DMS53 (cell line): ENCODE results near the gene SIRT7.

Source experiments
- DNase-seq: peaks from one replicate; lab custom pipeline; 2025; lab: John Stamatoyannopoulos, UW

SIRT7 gene

DNA sequence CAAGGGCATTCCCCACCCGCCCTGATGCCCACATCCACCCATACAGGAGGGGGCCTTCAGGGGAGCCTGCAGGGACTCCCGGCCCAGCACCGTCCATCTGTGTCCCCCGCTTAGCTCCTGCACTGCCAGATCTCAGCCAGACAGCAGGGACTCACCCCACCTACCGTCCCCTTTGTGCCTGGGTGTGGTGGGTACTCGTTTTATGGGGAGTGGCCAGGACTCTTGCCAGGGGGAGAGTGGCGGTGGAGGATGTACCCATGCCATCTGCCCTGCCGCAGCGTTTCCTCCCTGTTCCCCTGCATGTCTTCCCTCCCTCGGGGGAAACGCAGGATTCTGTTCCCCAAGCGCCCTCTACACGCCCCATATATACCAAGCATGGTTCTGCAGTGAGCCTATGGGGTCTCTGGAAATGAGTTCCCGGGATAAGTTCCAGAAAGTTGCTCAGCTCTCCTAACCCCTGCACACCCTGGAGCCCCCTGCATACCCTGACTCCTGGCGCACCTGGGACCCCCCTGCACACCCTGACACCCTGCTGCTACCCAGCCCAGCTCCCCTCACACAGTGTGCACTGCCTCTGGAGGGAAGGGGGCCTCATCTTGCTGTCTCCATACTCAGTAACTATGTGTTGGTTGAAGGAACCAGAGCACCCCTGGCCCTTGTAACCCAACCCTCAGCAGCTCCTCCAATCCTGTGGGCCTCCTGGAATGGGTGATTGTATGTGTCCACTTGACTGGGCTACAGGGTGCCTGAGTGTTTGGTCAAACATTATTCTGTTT, 13.8 kb upstream of the SIRT7 start:
- no peak for DNase-seq

DNA sequence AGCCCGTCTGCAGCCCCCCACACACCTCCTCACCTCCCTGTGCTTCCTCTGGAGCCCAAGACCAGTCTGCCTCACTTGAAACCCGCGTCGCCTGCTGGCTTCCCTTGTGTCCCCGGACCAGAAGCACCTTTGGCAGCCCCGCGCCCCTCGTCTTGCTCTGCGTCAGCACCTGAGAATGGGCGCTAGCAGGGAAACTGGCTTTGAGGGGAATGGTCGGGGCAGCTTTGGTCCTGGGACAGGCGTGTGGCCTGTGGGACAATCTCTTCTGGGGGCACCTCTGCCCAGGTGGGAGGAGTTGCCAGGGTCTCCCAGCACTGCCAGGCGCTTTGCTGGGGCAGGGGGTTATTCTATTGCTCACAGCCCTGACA, 13.2 kb upstream of the SIRT7 start:
- DNase-seq, result no peak

DNA sequence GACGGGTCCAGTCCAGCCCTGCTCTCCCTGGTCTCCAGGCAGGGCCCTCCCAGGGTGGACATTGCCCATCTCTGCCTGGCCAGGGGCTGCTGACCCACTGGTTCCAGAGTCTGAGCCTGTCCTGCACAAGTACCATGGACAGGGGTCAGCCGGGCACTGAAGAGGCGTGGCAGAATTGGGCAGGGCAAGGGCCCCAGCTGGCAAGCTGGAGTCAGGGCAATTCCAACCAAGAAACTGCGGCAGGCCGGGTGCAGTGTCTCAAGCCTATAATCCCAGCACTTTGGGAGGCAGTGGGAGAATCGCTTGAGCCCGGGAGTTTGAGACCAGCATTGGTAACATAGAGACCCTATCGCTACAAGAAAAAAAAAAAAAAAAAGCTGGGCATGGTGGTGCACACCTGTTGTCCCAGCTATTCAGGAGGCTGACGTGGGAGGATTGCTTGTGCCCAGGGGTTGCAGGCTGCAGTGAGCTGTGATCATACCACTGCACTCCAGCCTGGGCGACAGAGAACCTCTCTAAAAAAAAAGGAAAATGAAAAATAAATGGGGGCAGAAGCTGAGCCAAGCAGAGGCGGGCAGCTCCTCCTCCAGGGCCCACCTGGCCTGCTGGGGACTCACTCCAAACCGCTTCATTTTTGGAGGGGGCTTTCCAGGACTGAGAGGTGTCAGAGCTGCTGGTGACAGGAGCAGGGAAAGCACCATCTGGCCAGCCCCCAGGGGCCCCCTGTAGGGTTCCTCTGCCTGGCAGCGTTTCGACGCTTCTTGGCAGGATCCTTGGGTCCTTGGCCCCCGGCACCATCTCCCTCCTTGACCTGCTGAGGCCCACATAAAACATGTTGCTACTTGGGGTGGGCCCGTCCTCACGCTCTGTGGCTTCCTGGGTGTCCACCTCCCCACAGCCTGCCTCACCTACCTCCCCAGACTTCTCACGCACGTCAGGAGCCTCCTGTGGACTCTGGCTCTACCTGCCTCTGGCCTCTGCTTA, 12.5 kb upstream of the SIRT7 start:
- DNase-seq, result no peak

DNA sequence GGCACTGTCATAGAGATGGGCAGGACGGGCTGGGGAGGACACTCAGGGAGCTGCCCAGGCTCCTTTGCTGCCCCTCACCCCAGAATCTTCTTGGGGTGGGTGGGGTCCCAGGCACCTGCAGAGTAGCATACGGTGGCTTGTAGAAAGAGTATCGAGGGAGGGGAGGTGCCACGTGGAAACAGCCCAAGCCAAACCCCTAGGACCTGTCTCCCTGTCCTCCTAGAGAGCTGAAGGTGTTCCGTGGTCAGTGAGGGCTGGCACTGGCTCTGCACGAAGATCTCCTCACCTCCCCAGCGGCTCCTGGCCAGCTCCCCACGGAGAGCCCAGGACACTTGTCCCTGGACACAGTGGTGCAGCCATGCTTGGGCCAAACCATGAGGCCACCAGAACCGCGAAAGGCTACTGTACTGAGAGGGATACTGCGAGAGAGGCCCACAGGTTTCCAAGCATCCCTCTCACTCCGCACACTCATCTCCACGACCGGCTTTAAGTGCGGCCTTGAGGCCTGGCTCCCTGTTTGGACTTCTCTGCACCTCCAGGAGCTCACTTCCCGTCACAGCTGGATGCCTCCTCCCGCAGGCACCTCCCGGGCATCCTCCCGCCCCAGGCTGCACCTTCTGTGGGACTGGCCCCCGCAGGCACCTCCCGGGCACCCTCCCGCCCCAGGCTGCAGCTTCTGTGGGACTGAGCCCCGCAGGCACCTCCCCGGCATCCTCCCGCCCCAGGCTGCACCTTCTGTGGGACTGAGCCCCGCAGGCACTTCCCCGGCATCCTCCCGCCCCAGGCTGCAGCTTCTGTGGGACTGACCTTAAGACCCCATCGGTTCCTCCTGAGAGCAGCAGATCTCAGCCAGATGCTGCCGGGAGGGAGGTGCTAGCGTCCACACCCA, 11.5 kb upstream of the SIRT7 start:
- no peak for DNase-seq

DNA sequence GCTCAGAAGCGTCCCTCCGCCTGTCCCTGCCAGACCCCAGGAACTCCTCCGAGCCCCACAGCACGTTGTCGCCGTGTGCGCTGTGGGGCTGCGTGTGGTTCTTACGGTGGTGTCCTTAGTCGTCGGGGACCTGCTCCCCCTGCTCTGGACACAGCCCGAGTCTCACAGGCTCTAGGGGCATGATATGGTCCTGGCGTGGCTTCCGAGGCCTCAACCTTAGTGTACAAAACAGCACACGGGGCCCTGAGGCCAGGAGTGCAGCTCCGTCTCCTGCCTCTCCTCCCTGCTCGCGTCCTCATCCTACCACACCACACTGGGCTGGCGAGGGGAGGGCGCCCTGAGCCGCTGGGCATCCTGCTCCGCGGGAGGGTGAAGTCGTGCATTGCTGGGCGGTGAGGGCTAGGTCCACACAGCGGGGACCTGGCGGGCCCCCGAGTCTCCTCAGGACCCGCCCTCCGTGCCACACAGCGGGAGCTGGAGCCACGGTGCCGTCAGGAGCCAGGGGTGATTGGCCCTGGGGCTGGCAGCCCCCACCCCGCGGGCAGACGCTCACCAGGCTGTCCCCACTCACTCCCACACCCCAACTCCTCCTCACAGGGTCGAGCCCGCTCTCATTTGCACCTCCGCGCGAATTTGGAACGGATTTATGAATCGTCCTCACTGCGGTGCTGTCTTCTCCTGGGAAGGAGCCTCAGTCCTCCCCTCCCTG, 10.7 kb upstream of the SIRT7 start:
- DNase-seq, result peak; percentile 70

DNA sequence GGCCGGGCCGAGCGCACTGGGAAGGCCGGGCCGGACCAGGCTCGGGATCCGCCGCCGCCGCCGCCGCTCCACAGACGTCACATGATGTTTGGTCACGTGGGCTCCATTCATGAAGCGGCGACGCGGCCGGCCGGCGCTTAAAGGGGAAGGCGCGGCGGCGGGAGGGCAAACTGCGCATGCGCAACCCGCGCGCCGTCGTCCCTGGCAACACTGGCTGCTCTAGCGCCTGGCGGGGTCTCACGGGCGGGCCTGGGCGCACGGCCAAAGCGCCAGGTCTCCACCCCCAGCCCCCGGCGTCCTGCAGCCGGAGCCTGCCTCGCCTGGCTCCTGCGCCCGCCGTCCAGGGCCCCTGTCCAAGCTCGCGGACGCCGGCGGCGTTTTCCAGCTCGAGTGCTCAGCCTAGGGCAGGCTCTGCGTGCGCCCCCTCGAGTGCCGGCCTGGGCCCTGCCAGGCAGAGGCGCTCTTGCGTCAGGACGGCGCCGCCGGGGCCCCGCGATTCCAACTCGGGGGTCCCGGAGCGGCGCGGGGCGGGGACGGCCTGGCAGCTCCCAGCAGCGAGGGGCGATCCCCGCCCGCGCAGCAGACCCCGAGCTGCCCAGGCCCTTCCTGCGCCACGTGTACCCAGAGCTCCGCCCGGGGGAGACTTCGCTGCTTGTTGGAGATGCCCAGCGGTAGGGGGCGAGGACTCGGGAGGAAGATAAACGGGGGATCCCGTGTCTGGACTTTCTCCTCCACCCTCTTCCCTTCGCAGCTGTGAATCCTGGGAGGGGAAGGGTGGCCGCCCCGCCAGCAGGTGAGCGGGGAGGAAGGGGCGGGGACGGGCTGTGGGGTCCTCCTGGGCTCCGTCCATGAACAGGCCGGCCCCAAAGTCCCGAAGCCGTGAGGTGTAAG, 9.9 kb upstream of the SIRT7 start, which contains the start of gene MAFG:
MAFG (minus strand) TSS at position 83 of the 891 bp plus-strand sequence. CDS start 4,550 bp downstream, outside the sequence.
- DNase-seq, result peak; percentile 97

DNA sequence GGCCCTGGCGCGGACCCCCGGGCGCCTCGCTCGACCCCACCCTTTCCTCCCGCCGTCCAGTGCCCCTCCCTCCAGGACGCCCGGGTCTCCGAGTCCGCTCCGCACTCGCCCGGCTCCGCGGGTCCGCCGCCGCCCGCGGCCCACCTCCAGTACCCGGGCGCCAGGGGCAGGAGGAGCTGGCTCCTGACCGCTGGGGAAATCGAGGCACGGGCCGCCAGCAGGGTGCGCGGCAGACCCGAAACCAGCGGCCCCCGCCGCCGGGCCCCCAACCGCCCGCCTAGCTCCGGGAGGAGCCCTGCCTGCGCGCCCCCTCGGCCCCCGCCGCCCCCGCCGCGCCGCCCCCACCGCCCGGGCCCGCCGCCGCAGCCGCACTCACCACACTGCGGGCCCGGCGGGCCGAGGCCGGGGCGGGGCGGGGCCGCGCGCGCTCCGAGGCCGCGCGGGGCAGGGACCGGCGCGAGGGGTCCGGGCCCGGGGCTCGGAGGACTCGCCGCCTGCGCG, 9.2 kb upstream of the SIRT7 start:
- DNase-seq, result peak; percentile 64

DNA sequence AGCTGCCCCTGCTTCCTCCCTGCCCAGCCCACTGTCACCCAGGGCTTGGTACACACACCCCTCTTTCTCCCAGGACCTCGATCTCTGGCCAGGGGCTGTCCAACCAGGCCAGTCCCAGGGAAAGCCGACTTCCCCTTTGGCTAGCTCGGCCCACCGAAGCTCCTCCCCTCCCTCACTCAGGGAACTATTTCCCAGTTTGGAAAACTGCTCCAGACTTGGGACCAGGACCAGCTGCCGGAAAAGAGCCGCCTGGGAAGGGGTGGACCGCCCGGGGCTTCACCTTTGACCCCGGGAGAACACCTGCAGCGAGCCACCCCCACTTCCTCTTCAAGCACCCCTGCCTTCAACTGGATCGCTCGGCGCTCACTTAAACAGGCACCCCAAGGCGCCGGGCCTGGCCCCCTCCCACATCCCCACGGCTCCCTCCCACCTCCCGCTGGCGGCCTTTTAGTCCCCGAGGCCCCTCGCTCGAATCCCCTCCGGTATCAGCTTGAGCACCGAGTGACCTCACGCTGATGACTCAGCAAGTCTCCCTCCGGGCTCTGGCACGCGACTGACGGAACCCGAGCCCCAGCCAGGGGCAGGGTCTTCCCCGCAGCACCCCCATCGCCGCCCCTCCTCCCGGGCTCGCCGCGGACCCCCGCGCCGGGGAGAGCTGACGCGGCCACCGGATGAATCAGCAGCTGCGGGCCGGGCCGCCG, 8.6 kb upstream of the SIRT7 start:
- peak; percentile 93 for DNase-seq

DNA sequence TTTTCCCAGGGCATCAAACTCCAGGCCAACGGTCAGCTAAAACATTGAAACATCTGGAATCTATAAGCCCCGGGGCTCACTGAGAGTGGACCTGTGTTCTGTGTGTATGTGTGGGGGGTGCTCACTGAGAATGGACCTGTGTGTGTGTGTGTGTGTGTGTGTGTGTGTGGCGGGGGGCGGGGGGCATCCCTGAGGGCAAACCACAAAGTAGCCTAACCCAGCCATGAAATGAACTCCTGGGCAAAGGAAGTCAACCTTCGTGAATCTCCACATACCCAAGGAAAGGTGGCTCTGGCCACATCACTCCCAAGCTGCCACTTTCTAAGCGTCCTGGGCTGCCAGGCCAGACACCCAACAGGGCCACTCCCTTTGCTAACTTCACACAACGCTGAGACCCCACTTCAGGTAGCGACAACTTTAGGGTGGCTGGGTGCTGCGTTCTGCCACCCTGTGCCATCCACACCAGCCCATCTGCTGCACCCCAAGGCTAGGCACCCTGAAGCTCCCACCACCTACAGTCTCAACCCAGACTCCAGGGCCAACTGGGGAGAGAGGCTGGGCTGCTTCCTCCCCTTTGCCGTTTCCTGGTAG, 8.0 kb upstream of the SIRT7 start:
- DNase-seq, result no peak

DNA sequence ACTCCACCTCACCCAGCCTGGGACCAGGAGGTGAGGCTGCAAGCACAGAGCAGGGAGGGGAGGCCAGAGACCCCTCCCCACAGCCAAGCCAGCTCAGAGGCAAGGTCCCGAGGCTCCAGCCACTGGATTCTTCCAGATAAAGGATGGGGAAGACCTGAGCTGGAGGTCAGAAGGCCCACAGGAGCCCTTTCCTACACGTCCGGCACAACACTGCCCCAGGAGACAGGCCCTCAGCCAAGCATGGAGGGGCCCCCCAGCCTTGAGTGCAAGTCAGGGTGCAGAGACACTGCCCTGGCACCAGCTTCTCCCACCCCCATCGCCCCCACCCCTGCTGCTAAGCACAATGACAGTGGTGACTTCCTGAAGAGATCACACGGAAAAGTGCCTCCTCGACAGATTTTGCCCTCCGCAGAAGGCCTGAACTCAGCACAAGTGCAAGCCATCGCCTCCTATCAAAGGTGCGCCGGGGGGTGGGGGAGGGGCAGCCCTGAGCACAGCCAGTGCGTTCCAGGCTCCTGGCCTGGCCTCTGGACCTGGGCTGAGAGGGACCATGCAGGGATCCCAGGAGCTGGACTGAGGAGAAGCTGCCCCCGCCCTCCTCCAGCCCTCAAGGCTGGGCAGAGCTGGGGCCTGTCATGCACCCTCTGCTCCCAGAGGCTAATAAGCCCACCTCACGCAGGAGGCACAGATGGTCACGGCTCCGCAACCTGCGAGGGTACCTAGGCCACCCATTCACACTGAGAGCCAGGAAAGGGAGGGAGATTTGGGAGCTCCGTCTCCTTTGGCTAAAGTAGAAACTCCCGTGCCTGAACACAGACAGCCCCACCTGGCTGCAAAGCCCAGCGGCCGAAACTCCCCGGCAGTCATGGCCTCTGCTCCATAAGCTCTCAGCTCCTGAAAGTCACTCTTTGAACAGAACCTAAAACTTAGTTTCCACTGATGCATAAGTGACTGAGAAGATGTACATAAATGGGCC, 6.9 kb upstream of the SIRT7 start:
- no peak for DNase-seq

DNA sequence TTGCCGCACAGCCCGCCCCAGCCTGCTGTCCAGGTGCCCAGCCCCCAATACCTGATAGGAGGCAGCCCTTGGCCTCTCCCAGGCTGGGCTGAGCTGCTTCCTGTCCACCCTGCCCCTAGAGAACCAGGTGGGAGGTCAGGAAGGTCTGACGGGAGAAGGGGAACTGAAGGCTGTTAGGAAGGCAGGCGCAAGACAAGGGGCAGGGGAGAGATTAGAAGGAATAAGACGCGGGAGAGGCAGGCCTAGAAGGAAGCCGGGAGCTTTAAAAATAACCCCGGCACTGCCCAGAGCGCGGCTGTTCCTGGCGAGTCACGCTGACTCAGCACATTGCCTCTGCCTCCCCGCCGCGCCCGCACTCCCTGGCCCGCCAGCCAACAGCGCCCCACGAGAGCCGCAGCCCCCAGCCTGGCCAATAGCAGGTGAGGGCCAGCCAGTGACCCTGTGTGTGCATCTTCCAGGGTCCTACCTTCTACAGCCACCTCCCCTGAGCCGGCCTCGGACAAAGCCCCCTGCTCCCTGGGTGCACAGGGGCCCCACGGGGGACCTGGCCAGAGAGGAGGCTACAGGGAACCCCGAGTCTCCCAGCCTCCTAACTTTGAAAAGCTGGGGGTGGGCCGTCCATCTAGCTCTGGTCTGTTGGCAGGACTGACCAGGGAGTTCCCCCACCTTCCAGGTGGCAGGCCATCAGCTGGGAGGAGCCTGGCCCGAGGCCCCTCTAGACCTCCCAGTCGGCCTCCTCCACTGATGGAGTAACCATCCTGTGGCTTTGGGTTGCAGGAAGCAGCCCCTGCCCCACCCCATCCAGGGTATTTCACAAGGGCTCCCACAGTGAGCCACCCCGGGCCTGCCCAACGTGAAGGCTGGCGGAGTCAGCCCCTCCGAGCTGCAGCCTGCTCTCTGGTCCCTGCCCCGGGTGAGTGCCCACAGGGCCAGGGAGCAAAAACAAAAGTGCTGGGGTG, 5.6 kb upstream of the SIRT7 start:
- DNase-seq, result no peak

DNA sequence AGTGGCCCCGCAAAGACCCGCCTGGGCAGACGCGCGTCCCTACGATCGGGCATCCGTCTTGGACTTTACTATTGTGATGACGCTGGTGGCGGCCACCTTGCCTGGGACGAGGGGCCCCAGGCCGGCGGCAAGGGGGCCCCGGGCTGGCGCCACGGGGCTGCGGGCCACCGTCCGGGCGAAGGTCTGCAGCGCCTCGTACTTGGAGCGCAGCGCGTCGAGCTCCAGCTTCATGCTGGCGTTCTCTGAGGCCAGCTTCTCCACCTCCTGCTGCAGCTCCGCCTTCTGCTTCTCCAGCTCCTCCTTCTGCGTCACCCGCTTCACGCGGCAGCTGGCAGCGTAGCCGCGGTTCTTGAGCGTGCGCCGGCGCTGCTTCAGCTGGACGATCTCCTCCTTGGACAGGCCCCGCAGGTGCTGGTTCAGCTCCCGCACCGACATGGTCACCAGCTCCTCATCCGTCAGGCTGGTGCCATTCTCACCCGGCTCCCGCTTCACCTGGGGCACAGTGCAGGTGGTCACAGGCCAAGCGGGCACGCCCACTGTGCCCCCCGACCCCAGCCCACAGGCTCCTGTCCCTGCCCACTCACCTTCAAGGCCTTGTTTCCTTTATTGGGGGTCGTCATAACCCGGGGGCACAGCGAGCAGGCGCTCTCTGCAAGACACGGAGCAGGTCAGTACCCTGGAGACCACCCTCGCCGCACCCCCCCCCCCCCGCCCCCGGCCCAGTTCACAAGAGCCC, 4.8 kb upstream of the SIRT7 start:
- no peak for DNase-seq

DNA sequence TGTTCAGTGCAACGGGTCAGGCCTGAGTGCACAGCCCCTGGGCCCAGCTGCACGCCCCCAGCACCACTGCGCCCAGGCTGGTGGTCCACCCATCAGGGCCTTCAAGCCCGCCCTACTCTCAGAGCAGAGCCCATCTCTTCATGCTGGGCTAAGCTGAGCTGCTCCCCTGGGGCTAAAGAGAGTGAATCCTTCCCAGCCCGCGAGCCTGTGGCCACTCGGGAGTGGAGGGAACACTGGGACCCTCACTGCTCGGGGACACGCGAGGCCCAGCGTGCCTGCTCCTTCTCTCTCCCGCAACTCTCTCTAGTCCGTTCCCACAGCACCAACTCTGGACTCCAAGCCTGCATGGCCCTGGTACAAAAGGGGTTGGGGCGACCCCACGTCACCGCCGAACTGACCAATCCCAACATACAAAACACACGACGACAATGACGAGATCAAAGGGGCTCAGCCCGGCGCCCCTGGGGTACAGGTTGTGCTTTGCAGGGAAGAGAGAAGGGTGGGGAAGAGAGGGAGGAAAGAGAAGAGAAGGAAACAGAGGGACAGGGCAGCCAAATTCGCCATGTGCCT, 4.1 kb upstream of the SIRT7 start:
- DNase-seq, result no peak

DNA sequence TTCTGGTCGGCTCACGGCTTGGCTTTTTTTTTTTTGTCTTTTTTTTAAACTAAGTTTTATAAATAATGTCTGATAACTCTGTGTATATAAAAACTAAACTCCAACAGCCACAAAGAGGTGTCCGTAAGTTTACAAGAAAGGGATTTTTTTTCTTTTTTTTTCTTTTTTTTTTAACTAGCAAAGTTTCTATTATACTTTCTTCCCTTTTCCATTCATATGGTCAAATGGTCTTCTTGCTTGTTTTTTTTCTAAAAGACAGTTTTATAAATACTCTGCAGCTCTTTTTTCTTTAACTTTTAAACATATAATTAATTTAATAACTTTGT, 3.5 kb upstream of the SIRT7 start:
- no peak for DNase-seq

DNA sequence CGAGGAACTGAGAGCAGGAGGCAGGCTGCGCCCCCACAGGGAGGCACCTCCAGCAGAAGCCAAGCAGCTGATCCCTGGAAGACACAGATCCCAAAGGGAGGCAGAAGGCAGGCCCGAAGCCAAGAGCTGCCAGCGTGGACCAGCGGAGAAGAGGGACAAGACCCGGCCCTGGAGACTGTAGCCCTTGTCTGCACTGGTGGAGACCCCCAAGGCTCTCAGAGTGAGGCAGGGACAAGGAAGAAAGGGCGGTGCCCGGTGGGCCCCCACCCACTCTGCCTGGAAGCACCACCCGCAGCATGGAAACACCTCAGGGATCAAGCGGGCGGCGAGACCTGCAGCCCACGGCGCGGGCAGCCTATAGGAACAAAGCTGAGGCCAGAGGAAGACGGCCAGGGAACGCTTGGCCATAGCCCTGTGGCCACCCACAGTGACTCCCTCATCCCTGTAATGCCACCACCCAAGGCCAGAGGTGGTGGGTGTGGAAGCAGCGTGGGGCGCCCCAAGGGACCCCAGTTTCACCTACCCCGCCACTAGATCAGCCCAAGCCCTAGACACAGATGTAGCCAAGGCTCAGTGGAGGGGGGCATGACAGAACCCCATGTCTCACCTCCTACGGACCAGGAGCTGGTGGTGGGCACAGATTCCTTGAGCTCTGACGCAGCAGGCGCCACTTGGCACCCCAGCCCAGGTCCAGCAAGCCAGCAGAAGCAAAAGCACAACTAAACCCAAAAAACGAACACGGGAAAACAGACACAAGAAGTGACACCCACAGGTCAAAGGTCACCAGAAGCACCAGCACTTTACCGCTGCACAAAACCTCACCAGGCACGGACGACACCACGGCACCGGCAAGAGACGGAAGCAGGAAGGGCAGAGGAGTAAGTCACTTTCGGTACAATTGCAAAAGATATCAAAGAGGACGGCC, 2.9 kb upstream of the SIRT7 start:
- DNase-seq, result no peak
